CD14-positive monocyte (primary cell): ENCODE data around the gene TIMP2. TPM values are rescaled to one million over a fixed set of nuclear protein-coding genes. Genes with fewer than 3 reads are reported as not detected.

Experiments
- DNase-seq, 3 donors: peaks; one replicate each; pipeline ENCODE4 v3.0.0-alpha.2; 2011 to 2022
- H2AFZ ChIP-seq: 2 replicates; pipeline ENCODE4 v1.6.0; 2012; ENCODE audit warnings: mild to moderate bottlenecking, low read depth, low read length, inconsistent platforms; ENCODE audit not compliant: insufficient read depth, poor library complexity, severe bottlenecking
- H3K27ac ChIP-seq, 2 donors: 1 replicate in 1 of 2; 2 replicates in 1 of 2; pipeline ENCODE4 v1.5.1; 2012 to 2013; ENCODE audit warnings: low read length in 2 of 2, control low read depth in 1 of 2, inconsistent platforms in 1 of 2, low read depth in 1 of 2, mild to moderate bottlenecking in 1 of 2
- H3K27me3 ChIP-seq, 2 donors: one replicate each; pipeline versions ENCODE4 v1.6.0 to v1.6.1; 2011 to 2013; ENCODE audit warnings: low read length in 2 of 2; ENCODE audit not compliant: control insufficient read depth in 2 of 2, insufficient read depth in 2 of 2
- H3K36me3 ChIP-seq, 2 donors: replicated peaks in 1 of 2; 1 replicate in 1 of 2; 2 replicates in 1 of 2; pipeline versions ENCODE4 v1.5.1 to v1.6.1; 2012 to 2013; ENCODE audit warnings: low read length in 2 of 2, control low read depth in 1 of 2, inconsistent platforms in 1 of 2, mild to moderate bottlenecking in 1 of 2; ENCODE audit not compliant: insufficient read depth in 2 of 2, control insufficient read depth in 1 of 2
- H3K4me1 ChIP-seq, 2 donors: 1 replicate in 1 of 2; 2 replicates in 1 of 2; pipeline versions ENCODE4 v1.5.1 to v1.6.1; 2012 to 2013; ENCODE audit warnings: low read length in 2 of 2, control low read depth in 1 of 2, inconsistent platforms in 1 of 2, mild to moderate bottlenecking in 1 of 2, moderate library complexity in 1 of 2; ENCODE audit not compliant: insufficient read depth in 2 of 2, control insufficient read depth in 1 of 2
- H3K4me2 ChIP-seq: replicated peaks from 2 replicates; pipeline ENCODE3; 2012; ENCODE audit warnings: low read length, moderate library complexity, mild to moderate bottlenecking; ENCODE audit not compliant: poor library complexity, severe bottlenecking; ENCODE audit errors: extremely low read depth
- H3K4me3 ChIP-seq, 3 experiments: fragments of 200-600 bp in 1 of 3; sonication (generic) in 1 of 3; replicated peaks in 1 of 3; 1 replicate in 2 of 3; 2 replicates in 1 of 3; pipeline ENCODE4 v1.5.1; 2011 to 2013; ENCODE audit warnings: low read length in 3 of 3, mild to moderate bottlenecking in 3 of 3, control low read depth in 2 of 3, low read depth in 2 of 3, inconsistent platforms in 1 of 3, moderate library complexity in 1 of 3
- H3K79me2 ChIP-seq: 2 replicates; pipeline ENCODE4 v1.6.0; 2012; ENCODE audit warnings: mild to moderate bottlenecking, control low read depth, inconsistent platforms, low read length, moderate library complexity; ENCODE audit not compliant: insufficient read depth
- H3K9ac ChIP-seq: 2 replicates; pipeline ENCODE4 v1.6.0; 2017; ENCODE audit warnings: low read length, mild to moderate bottlenecking; ENCODE audit not compliant: insufficient read depth, poor library complexity, severe bottlenecking
- H3K9me3 ChIP-seq, 2 donors: replicated peaks in 1 of 2; 1 replicate in 1 of 2; 2 replicates in 1 of 2; pipeline versions ENCODE4 v1.5.1 to v1.6.1; 2012 to 2013; ENCODE audit warnings: low read length in 2 of 2, control low read depth in 1 of 2; ENCODE audit not compliant: control insufficient read depth in 1 of 2, insufficient read depth in 1 of 2
- H4K20me1 ChIP-seq: 2 replicates; pipeline ENCODE4 v1.6.0; 2012; ENCODE audit warnings: mild to moderate bottlenecking, low read length, control low read depth, moderate library complexity; ENCODE audit not compliant: insufficient read depth
- H3K27ac Mint-ChIP-seq, 7 donors: one replicate each; pipeline ENCODE4 v1.8.0; 2020; ENCODE audit warnings: mild to moderate bottlenecking in 7 of 7, mixed read lengths in 7 of 7, moderate library complexity in 6 of 7, inconsistent platforms in 2 of 7
- H3K27me3 Mint-ChIP-seq, 3 donors: one replicate each; pipeline ENCODE4 v1.8.0; 2021 to 2022; ENCODE audit warnings: low read depth in 3 of 3, mild to moderate bottlenecking in 3 of 3, mixed read lengths in 3 of 3, moderate library complexity in 3 of 3, inconsistent platforms in 1 of 3
- H3K36me3 Mint-ChIP-seq, 2 donors: one replicate each; pipeline ENCODE4 v1.8.0; 2020; ENCODE audit warnings: mixed read lengths in 2 of 2, inconsistent platforms in 1 of 2, mild to moderate bottlenecking in 1 of 2
- H3K4me1 Mint-ChIP-seq: one replicate; pipeline ENCODE4 v1.8.0; 2020; ENCODE audit warnings: mild to moderate bottlenecking, mixed read lengths
- H3K4me3 Mint-ChIP-seq, 2 donors: one replicate each; pipeline ENCODE4 v1.8.0; 2020; ENCODE audit warnings: mild to moderate bottlenecking in 2 of 2, mixed read lengths in 2 of 2, moderate library complexity in 1 of 2
- H3K9me3 Mint-ChIP-seq, 7 donors: one replicate each; pipeline ENCODE4 v1.8.0; 2020 to 2022; ENCODE audit warnings: mixed read lengths in 7 of 7, mild to moderate bottlenecking in 6 of 7, moderate library complexity in 6 of 7, inconsistent platforms in 2 of 7
- WGBS: methylation state at CpG from one replicate; pipeline ENCODE4 v1.1.5; 2013; ENCODE audit warnings: missing lambda C conversion rate; ENCODE audit not compliant: insufficient coverage; 5-methylcytosine and 5-hydroxymethylcytosine counted together
- intact Hi-C, 2 donors: fragments of 100-400 bp; cut with micrococcal nuclease; formaldehyde crosslinking; loops; one replicate each; pipeline versions ENCODE4 v1.15.0 to v1.15.1; 2023
- polyA plus RNA-seq, 3 donors: library from polyadenylated mRNA; depleted of rRNA in 1 of 3; unstranded in 2 of 3; stranded (reverse) in 1 of 3; fragments of 300-500 nt in 2 of 3; fragments of >200 nt in 1 of 3; fragmentation: Illumina TruSeq in 2 of 3; gene quantifications; 1 replicate in 2 of 3; 2 replicates in 1 of 3; pipeline ENCODE4 v1.2.3, GENCODE V29; 2012 to 2021
- TF ChIP-seq, protein P1 (sequence below): fragments of 200-600 bp; IDR thresholded peaks from one replicate; pipeline ENCODE4 v1.8.0; 2022; ENCODE audit warnings: antibody characterized with exemption, mild to moderate bottlenecking

The TIMP2 gene
- polyA plus RNA-seq, 3 donors = 4.5 to 101 (median 6.4) TPM

DNA sequence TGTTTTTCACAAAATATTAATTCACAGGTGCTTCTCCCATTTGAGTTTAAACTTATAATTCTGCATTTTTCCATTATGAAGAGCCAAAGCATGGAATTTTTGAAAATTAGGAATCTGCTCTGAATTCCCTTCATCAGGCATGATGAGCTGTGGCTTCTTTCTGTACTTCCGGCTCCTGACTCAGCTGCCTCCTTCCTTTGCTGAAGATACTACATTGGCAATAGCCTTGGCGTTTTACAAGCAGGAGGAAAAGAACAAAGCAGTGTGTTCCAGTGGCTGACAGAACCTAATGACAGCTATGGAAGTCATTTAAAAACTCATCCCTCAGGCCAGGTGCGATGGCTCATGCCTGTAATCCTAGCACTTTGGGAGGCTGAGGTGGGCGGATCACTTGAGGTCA is 66.1 kb downstream of the TIMP2 start:
- no peak for DNase-seq
- Histone ChIP-seq H2AFZ (no peak overlapping the region), H3K79me2 (peaks cover 14% of the 10 kb centered on the region), H3K9me3 (no peaks in the 10 kb centered on the region), H3K9ac (no peak overlapping the region), H3K27ac (no peak overlapping the region), H3K27me3 (no peaks in the 10 kb centered on the region), H3K4me2 (no peak overlapping the region), H3K36me3 (peaks cover 53 to 66% of the 10 kb centered on the region in 2 donors), H4K20me1 (peaks cover 81% of the 10 kb centered on the region), H3K4me1 (peaks cover 16 to 30% of the 10 kb centered on the region in 2 donors), H3K4me3 (no peak overlapping the region)
- Mint-ChIP-seq H3K4me3 (no peak overlapping the region), H3K4me1 (peaks cover 21% of the 10 kb centered on the region), H3K27ac (peak overlapping the region in 2 of 7 donors; percentile 4 to 54), H3K27me3 (peaks cover 1 to 3% (median 2%) of the 10 kb centered on the region in 3 donors), H3K36me3 (peaks cover 63 to 81% of the 10 kb centered on the region in 2 donors), H3K9me3 (no peaks in the 10 kb centered on the region)
- 100% methylated on average over 3 of the region's 4 CpGs for WGBS
- TF ChIP-seq, protein P1, sequence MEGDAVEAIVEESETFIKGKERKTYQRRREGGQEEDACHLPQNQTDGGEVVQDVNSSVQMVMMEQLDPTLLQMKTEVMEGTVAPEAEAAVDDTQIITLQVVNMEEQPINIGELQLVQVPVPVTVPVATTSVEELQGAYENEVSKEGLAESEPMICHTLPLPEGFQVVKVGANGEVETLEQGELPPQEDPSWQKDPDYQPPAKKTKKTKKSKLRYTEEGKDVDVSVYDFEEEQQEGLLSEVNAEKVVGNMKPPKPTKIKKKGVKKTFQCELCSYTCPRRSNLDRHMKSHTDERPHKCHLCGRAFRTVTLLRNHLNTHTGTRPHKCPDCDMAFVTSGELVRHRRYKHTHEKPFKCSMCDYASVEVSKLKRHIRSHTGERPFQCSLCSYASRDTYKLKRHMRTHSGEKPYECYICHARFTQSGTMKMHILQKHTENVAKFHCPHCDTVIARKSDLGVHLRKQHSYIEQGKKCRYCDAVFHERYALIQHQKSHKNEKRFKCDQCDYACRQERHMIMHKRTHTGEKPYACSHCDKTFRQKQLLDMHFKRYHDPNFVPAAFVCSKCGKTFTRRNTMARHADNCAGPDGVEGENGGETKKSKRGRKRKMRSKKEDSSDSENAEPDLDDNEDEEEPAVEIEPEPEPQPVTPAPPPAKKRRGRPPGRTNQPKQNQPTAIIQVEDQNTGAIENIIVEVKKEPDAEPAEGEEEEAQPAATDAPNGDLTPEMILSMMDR = no peak
- intact Hi-C loops = no loop called here

DNA sequence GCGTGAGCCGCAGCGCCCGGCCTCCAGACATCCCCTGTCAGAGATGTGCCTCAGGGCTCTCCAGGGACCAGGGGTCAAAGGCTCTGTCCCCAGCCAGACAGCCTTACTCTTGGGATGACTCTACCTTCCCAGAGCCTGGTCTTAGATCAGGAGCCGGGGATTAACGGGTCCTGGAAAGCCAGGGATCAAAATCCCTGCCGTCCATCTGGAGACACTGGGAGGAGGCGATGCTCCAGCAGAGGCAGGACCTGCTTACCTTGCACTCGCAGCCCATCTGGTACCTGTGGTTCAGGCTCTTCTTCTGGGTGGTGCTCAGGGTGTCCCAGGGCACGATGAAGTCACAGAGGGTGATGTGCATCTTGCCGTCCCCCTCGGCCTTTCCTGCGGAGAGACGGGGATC is 67.9 kb downstream of the TIMP2 start:
- 98% methylated on average over 14 of the region's 14 CpGs for WGBS
- Histone ChIP-seq H3K4me3 (no peak overlapping the region), H3K9ac (no peak overlapping the region), H3K4me2 (no peak overlapping the region), H3K27me3 (no peaks in the 10 kb centered on the region), H3K36me3 (peaks cover 64 to 76% of the 10 kb centered on the region in 2 donors), H4K20me1 (peaks cover 82% of the 10 kb centered on the region), H2AFZ (no peak overlapping the region), H3K4me1 (peaks cover 8 to 12% of the 10 kb centered on the region in 2 donors), H3K9me3 (no peaks in the 10 kb centered on the region), H3K27ac (peak overlapping the region in 1 of 2 donors; percentile 14), H3K79me2 (peaks cover 6% of the 10 kb centered on the region)
- peaks cover 1 to 3% (median 2%) of the 10 kb centered on the region in 3 donors for H3K27me3 Mint-ChIP-seq
- H3K4me1 Mint-ChIP-seq = peaks cover 10% of the 10 kb centered on the region
- H3K27ac Mint-ChIP-seq = peak overlapping the region in 2 of 7 donors; percentile 4 to 53
- TF ChIP-seq, protein P1 = no peak
- peaks cover 71 to 89% of the 10 kb centered on the region in 2 donors for H3K36me3 Mint-ChIP-seq
- no peaks in the 10 kb centered on the region for H3K9me3 Mint-ChIP-seq
- no peak for DNase-seq
- intact Hi-C loops = no loop called here
- H3K4me3 Mint-ChIP-seq = no peak overlapping the region
